Urinary bladder (tissue), 4 donors: ENCODE data around the gene ZNF501. TPM values are rescaled to one million over a fixed set of nuclear protein-coding genes. Genes with fewer than 3 reads are reported as not detected.

Experiments
- DNase-seq: peaks from one replicate; pipeline ENCODE4 v3.0.0-alpha.2; 2015; ENCODE audit errors: extremely low spot score
- H3K27ac ChIP-seq: one replicate; pipeline ENCODE4 v1.5.1; 2013; ENCODE audit warnings: low read depth, mild to moderate bottlenecking, moderate library complexity
- H3K36me3 ChIP-seq: one replicate; pipeline ENCODE4 v1.6.1; 2013; ENCODE audit warnings: mild to moderate bottlenecking, moderate library complexity; ENCODE audit not compliant: insufficient read depth
- H3K4me1 ChIP-seq: one replicate; pipeline ENCODE4 v1.6.1; 2013; ENCODE audit warnings: mild to moderate bottlenecking, moderate library complexity; ENCODE audit not compliant: insufficient read depth
- H3K4me3 ChIP-seq: one replicate; pipeline ENCODE4 v1.5.1; 2013; ENCODE audit warnings: low read depth, low read length
- WGBS: extraction: QIAGEN DNeasy Blood & Tissue Kit; methylation state at CpG from one replicate; pipeline ENCODE4 v1.1.7; 2013; 5-methylcytosine and 5-hydroxymethylcytosine counted together
- polyA plus RNA-seq: library from polyadenylated mRNA; stranded (reverse); fragments of 200-250 nt; gene quantifications from one replicate; pipeline ENCODE4 v1.2.3, GENCODE V29; 2013
- total RNA-seq: library from RNA; depleted of rRNA; stranded (reverse); fragments of >200 nt; gene quantifications from one replicate; pipeline ENCODE4 v1.2.3, GENCODE V29; 2014
- donor health status: healthy with polysubstance abuse.
- donor health status: healthy.

The ZNF501 gene
- total RNA-seq (14.3 TPM), polyA plus RNA-seq (4.1 TPM)

DNA sequence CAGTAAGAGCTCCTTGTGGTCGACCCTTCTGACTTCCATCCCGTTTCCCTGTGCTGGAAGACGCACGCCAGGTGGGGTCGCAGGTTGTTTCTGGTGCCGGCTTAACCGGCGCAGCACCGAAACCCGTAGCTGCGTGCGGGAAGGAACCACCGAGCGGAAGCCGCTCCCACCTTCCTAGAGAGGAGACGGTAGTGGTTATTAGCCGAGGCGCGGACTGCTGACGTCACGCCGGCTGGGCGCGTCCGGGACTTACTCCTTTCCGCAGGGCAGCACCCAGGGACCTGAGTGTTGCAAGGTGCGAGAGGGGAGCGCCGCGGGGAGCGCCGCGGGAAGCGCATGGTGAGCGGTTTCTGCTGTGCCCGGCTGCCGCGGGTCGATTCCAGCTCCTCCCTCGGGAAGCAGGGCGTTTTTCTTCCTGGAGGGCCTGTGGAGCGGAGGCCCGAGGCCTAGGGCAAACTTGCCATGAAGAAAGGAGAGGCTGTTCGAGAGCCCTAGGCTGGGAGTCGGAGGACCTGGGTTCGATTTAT, at the start of gene ZNF501:
Gene ZNF501 (plus strand): TSS at position 252 of the 527 bp plus-strand sequence. CDS start 4,787 bp downstream, outside the sequence.
- DNase-seq, result peak; percentile 83
- H3K4me1 ChIP-seq, result no peaks in the 10 kb centered on the region
- peak within 1 kb of the TSS; percentile 76 for H3K4me3 ChIP-seq
- WGBS, result under 1% methylated on average over 46 of the region's 46 CpGs
- H3K36me3 ChIP-seq, result peaks cover 10% of the 10 kb centered on the region
- no peak within 1 kb of the TSS for H3K27ac ChIP-seq

DNA sequence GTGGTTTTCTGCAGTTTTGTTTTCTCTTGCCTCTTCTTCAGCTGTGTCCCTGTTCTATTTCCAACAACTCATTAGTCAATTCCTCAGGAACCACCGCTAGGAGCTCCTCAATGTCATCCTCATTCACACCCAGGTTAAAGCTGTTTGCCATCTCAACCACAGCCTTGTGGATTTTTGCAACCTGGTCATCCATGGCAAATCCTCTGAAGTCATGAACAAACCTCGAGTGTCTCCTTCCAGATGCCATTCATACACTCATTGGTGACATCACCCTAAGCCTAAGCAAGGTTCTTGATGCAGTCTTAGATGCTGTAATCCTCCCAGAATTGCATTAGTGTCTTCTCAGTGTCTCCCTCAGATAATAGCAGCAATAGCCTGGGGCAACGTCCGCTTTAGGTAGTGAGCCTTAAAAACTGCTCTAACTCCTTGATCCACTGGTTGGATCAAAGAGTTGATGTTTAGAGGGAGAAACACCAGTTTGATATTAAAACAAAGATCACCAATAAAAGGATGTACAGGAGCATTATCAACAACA, 48.4 kb upstream of the ZNF501 start:
- Histone ChIP-seq H3K4me3 (no peak overlapping the region), H3K27ac (no peak overlapping the region), H3K4me1 (no peaks in the 10 kb centered on the region), H3K36me3 (no peaks in the 10 kb centered on the region)
- 97% methylated on average over 4 of the region's 4 CpGs for WGBS
- DNase-seq, result no peak

- 96% methylated on average over 2 of the region's 2 CpGs for WGBS
- Histone ChIP-seq H3K36me3 (no peaks in the 10 kb centered on the region), H3K4me3 (no peak overlapping the region), H3K27ac (no peak overlapping the region), H3K4me1 (no peaks in the 10 kb centered on the region)
- no peak for DNase-seq
Measured at GRCh38 chr3:44682182-44682896, 47.1 kb upstream of the ZNF501 start.

GRCh38 chr3:44685128-44685800, 44.2 kb upstream of the ZNF501 start:
- DNase-seq, result peak; percentile 43
- Histone ChIP-seq H3K4me3 (peak overlapping the region; percentile 98), H3K27ac (no peak overlapping the region), H3K4me1 (no peaks in the 10 kb centered on the region), H3K36me3 (no peaks in the 10 kb centered on the region)
- WGBS, result 1% methylated on average over 48 of the region's 48 CpGs

GRCh38 chr3:44687898-44688297, 41.5 kb upstream of the ZNF501 start:
- no peaks in the 10 kb centered on the region for H3K4me1 ChIP-seq
- DNase-seq, result no peak
- H3K4me3 ChIP-seq, result no peak overlapping the region
- no peak overlapping the region for H3K27ac ChIP-seq
- H3K36me3 ChIP-seq, result no peaks in the 10 kb centered on the region
- 60% methylated on average over 1 of the region's 1 CpG for WGBS

DNA sequence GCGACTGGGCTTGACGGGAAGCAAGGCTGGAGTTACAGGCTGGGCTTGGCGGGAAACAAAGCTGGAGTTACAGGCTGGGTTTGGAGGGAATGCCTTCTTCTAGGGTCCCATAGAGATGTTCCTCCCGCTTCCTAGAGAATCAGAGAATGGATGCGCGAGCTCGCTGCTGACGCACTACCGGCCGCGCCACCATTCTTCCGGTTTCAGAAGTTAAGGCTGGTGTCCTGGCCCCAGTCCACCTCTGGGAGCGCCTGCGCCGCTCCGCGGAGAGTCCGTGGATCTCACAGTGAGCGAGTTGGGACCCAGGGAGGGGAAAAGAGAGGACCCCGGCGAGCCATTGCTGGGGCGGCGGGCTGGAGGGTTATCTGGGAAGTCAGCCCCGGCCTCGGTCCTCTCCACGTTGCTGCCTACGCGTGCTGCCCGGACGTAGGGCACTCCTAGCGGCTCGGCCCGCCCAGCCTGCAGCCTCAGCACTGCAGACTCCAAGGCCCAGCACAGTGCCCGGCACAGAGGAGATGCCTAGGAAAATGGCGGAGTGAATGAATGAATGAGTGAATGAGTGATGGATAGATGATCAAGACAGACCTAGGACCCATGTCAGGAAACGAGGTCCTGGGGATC, 16.9 kb upstream of the ZNF501 start, which contains the start of gene ZNF502:
Gene ZNF502 (plus strand): TSS at position 206 of the 621 bp plus-strand sequence. CDS start 7,602 bp downstream, outside the sequence.
- peak within 1 kb of the TSS; percentile 40 for H3K27ac ChIP-seq

GRCh38 chr3:44721231-44722102, 8.0 kb upstream of the ZNF501 start:
- peaks cover 11% of the 10 kb centered on the region for H3K36me3 ChIP-seq
- WGBS, result 97% methylated on average over 10 of the region's 10 CpGs
- no peak overlapping the region for H3K27ac ChIP-seq
- H3K4me3 ChIP-seq, result no peak overlapping the region
- H3K4me1 ChIP-seq, result no peaks in the 10 kb centered on the region
- no peak for DNase-seq

More for the DNA sequence above, 16.9 kb upstream of the ZNF501 start, which contains the start of gene ZNF502:
- H3K36me3 ChIP-seq, result no peaks in the 10 kb centered on the region
- H3K4me1 ChIP-seq, result no peaks in the 10 kb centered on the region
- peak within 1 kb of the TSS; percentile 95 for H3K4me3 ChIP-seq
- under 1% methylated on average over 36 of the region's 36 CpGs for WGBS
- DNase-seq, result peak; percentile 79

GRCh38 chr3:44722103-44722401, 7.4 kb upstream of the ZNF501 start:
- Histone ChIP-seq H3K4me3 (no peak overlapping the region), H3K4me1 (no peaks in the 10 kb centered on the region), H3K27ac (no peak overlapping the region), H3K36me3 (peaks cover 11% of the 10 kb centered on the region)
- WGBS, result 97% methylated on average over 1 of the region's 1 CpG
- DNase-seq, result no peak

DNA sequence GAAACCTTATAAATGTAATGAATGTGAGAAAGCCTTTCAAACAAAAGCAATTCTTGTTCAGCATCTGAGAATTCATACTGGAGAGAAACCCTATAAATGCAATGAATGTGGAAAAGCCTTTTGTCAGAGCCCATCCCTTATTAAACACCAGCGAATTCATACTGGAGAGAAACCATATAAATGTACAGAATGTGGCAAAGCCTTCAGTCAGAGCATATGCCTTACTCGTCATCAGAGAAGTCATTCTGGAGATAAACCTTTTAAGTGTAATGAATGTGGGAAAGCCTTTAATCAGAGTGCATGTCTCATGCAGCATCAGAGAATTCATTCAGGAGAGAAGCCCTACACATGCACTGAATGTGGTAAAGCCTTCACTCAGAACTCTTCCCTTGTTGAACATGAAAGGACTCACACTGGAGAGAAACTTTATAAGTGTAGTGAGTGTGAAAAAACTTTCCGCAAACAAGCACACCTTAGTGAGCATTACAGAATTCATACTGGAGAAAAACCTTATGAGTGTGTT, 5.3 kb downstream of the ZNF501 start:
- Histone ChIP-seq H3K36me3 (peaks cover 10% of the 10 kb centered on the region), H3K4me1 (no peaks in the 10 kb centered on the region), H3K4me3 (no peak overlapping the region), H3K27ac (no peak overlapping the region)
- DNase-seq, result no peak
- WGBS, result 96% methylated on average over 3 of the region's 3 CpGs

DNA sequence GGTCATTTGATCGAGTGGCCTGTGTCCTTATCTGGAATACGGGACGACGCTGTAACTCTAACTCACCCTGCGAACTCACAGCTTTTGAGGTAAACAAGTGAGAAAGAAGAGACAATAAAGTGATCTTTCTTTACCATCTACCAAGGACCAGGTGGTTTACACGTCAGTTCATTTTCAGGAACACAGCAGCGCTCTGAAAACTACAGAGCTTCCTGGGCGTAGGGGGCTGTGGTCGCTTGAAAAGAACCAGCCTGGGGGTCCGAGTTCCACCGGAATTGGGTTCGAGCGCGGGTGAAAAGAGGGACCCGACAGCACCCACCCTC, 31.6 kb downstream of the ZNF501 start:
- Histone ChIP-seq H3K4me3 (peak overlapping the region; percentile 82), H3K27ac (no peak overlapping the region), H3K36me3 (no peaks in the 10 kb centered on the region), H3K4me1 (no peaks in the 10 kb centered on the region)
- DNase-seq, result no peak
- WGBS, result 1% methylated on average over 15 of the region's 15 CpGs

DNA sequence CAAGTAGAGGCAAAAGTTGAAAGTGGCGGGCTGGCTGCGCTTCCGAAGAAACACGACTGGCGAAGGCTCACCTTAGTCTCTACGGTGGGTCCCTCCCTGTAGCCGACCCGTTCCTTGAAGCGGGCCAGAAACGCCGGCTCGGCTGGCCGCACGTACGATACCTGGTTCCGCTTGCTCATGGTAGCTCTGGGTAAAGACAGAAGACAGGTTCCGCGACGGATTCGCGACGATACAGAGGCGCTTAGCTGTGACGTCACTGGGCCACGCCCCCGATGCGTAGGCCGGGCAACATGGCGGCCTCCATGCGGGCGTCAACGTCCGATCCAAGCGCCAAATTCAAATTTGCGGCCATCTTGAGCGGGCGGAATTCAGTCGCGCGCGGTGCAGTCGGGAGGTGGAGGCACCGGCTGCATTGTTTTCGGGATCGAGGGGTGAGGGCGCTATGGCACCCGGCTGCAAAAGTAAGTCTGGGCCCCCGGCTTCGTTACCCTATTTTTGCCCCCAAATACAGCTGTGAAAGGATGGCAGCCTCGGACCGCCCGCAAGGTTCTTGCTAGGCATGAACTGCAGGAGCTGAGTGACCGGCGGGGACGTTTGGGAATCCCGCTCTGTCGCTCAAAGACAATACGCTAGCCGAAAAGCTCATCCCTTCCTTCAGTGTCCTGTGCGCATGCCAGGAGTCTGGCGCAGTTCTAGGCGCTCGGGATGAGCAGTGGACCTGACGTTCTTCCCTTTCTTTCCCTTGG, 32.2 kb downstream of the ZNF501 start, which contains the start of the genes KIAA1143 and KIF15:
Gene KIAA1143 (minus strand): TSS at position 196 of the 746 bp plus-strand sequence. CDS start 17 bp downstream, at position 179.
Gene KIF15 (plus strand): TSS at position 371 of the 746 bp plus-strand sequence. CDS start 72 bp downstream, at position 443.
- peak within 1 kb of the TSS; percentile 82 for H3K4me3 ChIP-seq
- DNase-seq, result peak; percentile 87
- H3K36me3 ChIP-seq, result no peaks in the 10 kb centered on the region
- under 1% methylated on average over 64 of the region's 64 CpGs for WGBS
- H3K27ac ChIP-seq, result no peak within 1 kb of the TSS
- H3K4me1 ChIP-seq, result no peaks in the 10 kb centered on the region

DNA sequence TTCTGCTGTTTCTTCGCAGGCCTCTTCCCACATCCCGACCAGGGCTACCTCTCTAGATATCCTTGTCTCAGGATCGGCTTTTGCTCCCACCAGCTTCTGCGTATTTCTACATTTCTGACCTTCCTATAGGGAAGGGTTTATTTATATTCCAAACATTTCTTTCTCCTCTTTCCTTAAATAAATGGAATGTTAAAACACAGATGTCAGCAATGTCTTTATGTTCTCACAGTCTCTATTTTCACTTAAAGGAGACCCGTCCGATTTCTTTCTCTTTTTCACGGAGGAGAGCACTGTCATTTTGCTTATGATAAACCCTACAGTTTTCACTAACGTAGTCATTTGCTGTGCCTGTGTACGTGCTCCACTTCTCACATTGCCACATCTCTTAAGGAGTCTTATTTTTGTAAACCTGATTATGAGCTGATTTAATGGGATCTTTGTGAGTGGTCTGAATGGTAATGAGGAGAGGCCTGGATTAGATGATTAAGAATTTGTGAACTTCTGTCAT, 32.8 kb downstream of the ZNF501 start:
- 1% methylated on average over 9 of the region's 9 CpGs for WGBS
- Histone ChIP-seq H3K36me3 (no peaks in the 10 kb centered on the region), H3K4me3 (peak overlapping the region; percentile 82), H3K27ac (no peak overlapping the region), H3K4me1 (no peaks in the 10 kb centered on the region)
- no peak for DNase-seq
